IPS-15b (cell line): Measurements from ENCODE around the gene STX17.
"Not testable (repeated sequence)": the region's sequence is repeated elsewhere in the genome, so short reads cannot be mapped to it uniquely, and the experiment has no call there.

ENCODE experiments used
- H3K27me3 ChIP-seq: one replicate; pipeline ENCODE4 v1.6.1; 2013; ENCODE audit warnings: low read length; ENCODE audit not compliant: control insufficient read depth, insufficient read depth
- H3K36me3 ChIP-seq: one replicate; pipeline ENCODE4 v1.6.1; 2013; ENCODE audit warnings: low read length; ENCODE audit not compliant: control insufficient read depth, insufficient read depth
- H3K4me1 ChIP-seq: one replicate; pipeline ENCODE4 v1.6.1; 2013; ENCODE audit warnings: mild to moderate bottlenecking, low read length; ENCODE audit not compliant: control insufficient read depth, insufficient read depth
- H3K4me3 ChIP-seq: one replicate; pipeline ENCODE4 v1.5.1; 2013; ENCODE audit warnings: low read depth, low read length
- H3K9ac ChIP-seq: one replicate; pipeline ENCODE4 v1.6.1; 2013; ENCODE audit warnings: low read depth, mild to moderate bottlenecking, low read length
- H3K9me3 ChIP-seq: one replicate; pipeline ENCODE4 v1.6.1; 2013; ENCODE audit warnings: mild to moderate bottlenecking, low read length; ENCODE audit not compliant: control insufficient read depth, insufficient read depth

Gene STX17

GRCh38 chr9:99906403-99907207 lies at the start of gene STX17:
STX17 (plus strand) TSS chr9:99906654; CDS start chr9:99915240, 8,586 bp downstream.
- no peaks in the 10 kb centered on the region for H3K9me3 ChIP-seq
- H3K36me3 ChIP-seq = no peaks in the 10 kb centered on the region
- peak within 1 kb of the TSS; percentile 74 for H3K9ac ChIP-seq
- peaks cover 2% of the 10 kb centered on the region for H3K4me1 ChIP-seq
- peak within 1 kb of the TSS; percentile 77 for H3K4me3 ChIP-seq
- no peaks in the 10 kb centered on the region for H3K27me3 ChIP-seq

GRCh38 chr9:99857576-99857975 lies 48.9 kb upstream of the STX17 start:
- H3K9ac ChIP-seq, H3K27me3 ChIP-seq, H3K4me1 ChIP-seq, H3K4me3 ChIP-seq, H3K36me3 ChIP-seq, H3K9me3 ChIP-seq: not testable (repeated sequence)

- Histone ChIP-seq H3K9me3 (no peaks in the 10 kb centered on the region), H3K9ac (no peak overlapping the region), H3K4me1 (peaks cover 6% of the 10 kb centered on the region), H3K27me3 (no peaks in the 10 kb centered on the region), H3K36me3 (no peaks in the 10 kb centered on the region), H3K4me3 (no peak overlapping the region)
Measured at GRCh38 chr9:99858087-99858486, 48.4 kb upstream of the STX17 start.

- no peak overlapping the region for H3K4me3 ChIP-seq
- no peaks in the 10 kb centered on the region for H3K27me3 ChIP-seq
- H3K36me3 ChIP-seq = no peaks in the 10 kb centered on the region
- H3K4me1 ChIP-seq = peaks cover 6% of the 10 kb centered on the region
- H3K9me3 ChIP-seq = no peaks in the 10 kb centered on the region
- no peak overlapping the region for H3K9ac ChIP-seq
Measured at GRCh38 chr9:99859243-99859980, 47.0 kb upstream of the STX17 start.

- Histone ChIP-seq H3K27me3 (no peaks in the 10 kb centered on the region), H3K36me3 (no peaks in the 10 kb centered on the region), H3K4me1 (peaks cover 6% of the 10 kb centered on the region), H3K4me3 (no peak overlapping the region), H3K9ac (no peak overlapping the region), H3K9me3 (no peaks in the 10 kb centered on the region)
Measured at GRCh38 chr9:99860266-99860665, 46.2 kb upstream of the STX17 start.

- H3K9ac ChIP-seq = no peak overlapping the region
Measured at GRCh38 chr9:99863955-99864354, 42.5 kb upstream of the STX17 start.

GRCh38 chr9:99866398-99866797 lies 40.1 kb upstream of the STX17 start:
- Histone ChIP-seq H3K4me3 (no peak overlapping the region), H3K36me3 (no peaks in the 10 kb centered on the region), H3K27me3 (no peaks in the 10 kb centered on the region), H3K9me3 (no peaks in the 10 kb centered on the region), H3K9ac (no peak overlapping the region), H3K4me1 (no peaks in the 10 kb centered on the region)

More at GRCh38 chr9:99863955-99864354, 42.5 kb upstream of the STX17 start:
- Histone ChIP-seq H3K36me3 (no peaks in the 10 kb centered on the region), H3K4me3 (no peak overlapping the region), H3K27me3 (no peaks in the 10 kb centered on the region), H3K4me1 (peaks cover 6% of the 10 kb centered on the region), H3K9me3 (no peaks in the 10 kb centered on the region)

GRCh38 chr9:99867536-99867935 lies 38.9 kb upstream of the STX17 start:
- H3K4me3 ChIP-seq = no peak overlapping the region
- no peak overlapping the region for H3K9ac ChIP-seq
- no peaks in the 10 kb centered on the region for H3K4me1 ChIP-seq
- H3K27me3 ChIP-seq = no peaks in the 10 kb centered on the region
- no peaks in the 10 kb centered on the region for H3K36me3 ChIP-seq
- H3K9me3 ChIP-seq = no peaks in the 10 kb centered on the region

- Histone ChIP-seq H3K4me3 (no peak overlapping the region), H3K27me3 (no peaks in the 10 kb centered on the region), H3K9me3 (no peaks in the 10 kb centered on the region), H3K9ac (no peak overlapping the region), H3K36me3 (no peaks in the 10 kb centered on the region), H3K4me1 (no peaks in the 10 kb centered on the region)
Measured at GRCh38 chr9:99867968-99868367, 38.5 kb upstream of the STX17 start.

GRCh38 chr9:99868845-99869244 lies 37.6 kb upstream of the STX17 start:
- H3K36me3 ChIP-seq = no peaks in the 10 kb centered on the region
- no peak overlapping the region for H3K4me3 ChIP-seq
- no peak overlapping the region for H3K9ac ChIP-seq
- H3K4me1 ChIP-seq = no peaks in the 10 kb centered on the region
- H3K27me3 ChIP-seq = no peaks in the 10 kb centered on the region
- H3K9me3 ChIP-seq = no peaks in the 10 kb centered on the region

GRCh38 chr9:99870126-99870525 lies 36.3 kb upstream of the STX17 start:
- Histone ChIP-seq H3K4me1 (no peaks in the 10 kb centered on the region), H3K27me3 (no peaks in the 10 kb centered on the region), H3K4me3 (no peak overlapping the region), H3K36me3 (no peaks in the 10 kb centered on the region), H3K9ac (no peak overlapping the region), H3K9me3 (no peaks in the 10 kb centered on the region)

GRCh38 chr9:99873531-99873930 lies 32.9 kb upstream of the STX17 start:
- no peaks in the 10 kb centered on the region for H3K9me3 ChIP-seq
- H3K4me3 ChIP-seq = no peak overlapping the region
- H3K9ac ChIP-seq = no peak overlapping the region
- H3K4me1 ChIP-seq = no peaks in the 10 kb centered on the region
- H3K27me3 ChIP-seq = no peaks in the 10 kb centered on the region
- H3K36me3 ChIP-seq = no peaks in the 10 kb centered on the region
